Neural crest cell (in vitro differentiated cells): ENCODE measurements around the gene AHI1. TPM values are rescaled to one million over a fixed set of nuclear protein-coding genes. Genes with fewer than 3 reads are reported as not detected.
"Not testable (repeated sequence)": the region's sequence is repeated elsewhere in the genome, so short reads cannot be mapped to it uniquely, and the experiment has no call there.

Experiments used
- DNase-seq: peaks from one replicate; pipeline ENCODE4 v3.0.0; 2021; ENCODE audit warnings: low read depth, mixed read lengths, low spot score
- H3K27ac Mint-ChIP-seq: one replicate; pipeline ENCODE4 v1.8.0; 2021; ENCODE audit warnings: mild to moderate bottlenecking, mixed read lengths; ENCODE audit not compliant: unreplicated experiment
- H3K27me3 Mint-ChIP-seq: 2 replicates; pipeline ENCODE4 v1.8.0; 2021; ENCODE audit warnings: low read depth, mild to moderate bottlenecking, mixed read lengths
- H3K36me3 Mint-ChIP-seq: 2 replicates; pipeline ENCODE4 v1.8.0; 2021; ENCODE audit warnings: low read depth, mild to moderate bottlenecking, mixed read lengths
- H3K4me1 Mint-ChIP-seq: 2 replicates; pipeline ENCODE4 v1.8.0; 2021; ENCODE audit warnings: mixed read lengths
- H3K4me3 Mint-ChIP-seq: one replicate; pipeline ENCODE4 v1.8.0; 2021; ENCODE audit warnings: mild to moderate bottlenecking, mixed read lengths
- H3K9me3 Mint-ChIP-seq: 2 replicates; pipeline ENCODE4 v1.8.0; 2021; ENCODE audit warnings: mixed read lengths
- CTCF ChIP-seq: fragments of 200-600 bp; sonication (generic); conservative IDR thresholded peaks from 2 replicates; pipeline ENCODE4 v1.5.0; 2021; ENCODE audit warnings: antibody characterized with exemption, mild to moderate bottlenecking
- total RNA-seq: library from RNA; stranded (reverse); gene quantifications from 2 replicates; pipeline ENCODE4 v1.2.1, GENCODE V29; 2021

Gene AHI1
- total RNA-seq, 1 donor from 2014 or later, result 27.6 TPM

DNA sequence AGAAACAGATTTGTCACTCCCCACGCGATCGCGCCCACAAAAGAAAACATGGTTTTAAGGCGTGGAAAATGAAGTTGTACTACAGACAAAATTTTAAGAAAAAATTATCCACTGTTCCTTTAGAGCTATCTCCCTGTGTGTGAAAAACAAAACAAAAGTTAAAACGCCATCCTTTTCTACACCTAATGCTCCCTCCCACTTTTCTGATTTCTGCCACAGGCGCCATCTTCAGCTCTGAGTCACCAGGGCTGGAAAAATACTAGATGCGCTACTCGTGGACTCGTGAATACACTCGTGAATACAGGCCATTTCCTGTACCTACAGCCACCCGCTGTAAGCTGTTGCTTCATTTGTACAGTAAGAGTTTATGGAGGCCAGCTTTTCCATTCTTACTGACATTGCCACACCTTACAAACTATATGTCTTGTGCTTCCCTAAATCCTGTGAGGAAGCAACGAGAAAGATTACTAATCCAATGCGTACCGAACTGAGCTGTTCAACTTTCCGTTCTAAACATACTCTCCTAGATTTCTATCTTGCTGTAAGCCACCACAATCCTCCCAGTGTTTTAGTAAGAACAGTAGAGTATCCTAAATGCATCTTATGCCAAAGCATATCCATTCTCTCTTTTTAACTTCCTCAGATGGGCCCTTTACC, 773 bp upstream of the AHI1 start:
- no peak overlapping the region for H3K4me3 Mint-ChIP-seq
- no peaks in the 10 kb centered on the region for H3K27me3 Mint-ChIP-seq
- TF ChIP-seq CTCF, result no peak
- DNase-seq, result peak; percentile 28
- H3K27ac Mint-ChIP-seq, result no peak overlapping the region
- no peaks in the 10 kb centered on the region for H3K9me3 Mint-ChIP-seq
- no peaks in the 10 kb centered on the region for H3K36me3 Mint-ChIP-seq
- H3K4me1 Mint-ChIP-seq, result peaks cover 6% of the 10 kb centered on the region

- no peaks in the 10 kb centered on the region for H3K27me3 Mint-ChIP-seq
- H3K4me3 Mint-ChIP-seq, result no peak overlapping the region
- no peak for TF ChIP-seq CTCF
- peak overlapping the region; percentile 93 for H3K27ac Mint-ChIP-seq
- H3K4me1 Mint-ChIP-seq, result peaks cover 6% of the 10 kb centered on the region
- DNase-seq, result no peak
- no peaks in the 10 kb centered on the region for H3K9me3 Mint-ChIP-seq
- peaks cover 3% of the 10 kb centered on the region for H3K36me3 Mint-ChIP-seq
Measured at GRCh38 chr6:135496800-135497411, 634 bp downstream of the AHI1 start.

GRCh38 chr6:135493218-135493961, 4.2 kb downstream of the AHI1 start:
- DNase-seq, result no peak
- peaks cover 6% of the 10 kb centered on the region for H3K4me1 Mint-ChIP-seq
- no peak overlapping the region for H3K27ac Mint-ChIP-seq
- no peak for TF ChIP-seq CTCF
- H3K4me3 Mint-ChIP-seq, result peak overlapping the region; percentile 28
- no peaks in the 10 kb centered on the region for H3K9me3 Mint-ChIP-seq
- no peaks in the 10 kb centered on the region for H3K27me3 Mint-ChIP-seq
- peaks cover 8% of the 10 kb centered on the region for H3K36me3 Mint-ChIP-seq

- Mint-ChIP-seq H3K4me1 (no peaks in the 10 kb centered on the region), H3K36me3 (peaks cover 25% of the 10 kb centered on the region), H3K4me3 (no peak overlapping the region), H3K27me3 (no peaks in the 10 kb centered on the region), H3K27ac (no peak overlapping the region), H3K9me3 (no peaks in the 10 kb centered on the region)
- no peak for TF ChIP-seq CTCF
- no peak for DNase-seq
Measured at GRCh38 chr6:135490381-135490780, 7.2 kb downstream of the AHI1 start.

GRCh38 chr6:135488023-135488422, 9.5 kb downstream of the AHI1 start:
- DNase-seq, result no peak
- Mint-ChIP-seq H3K27ac (no peak overlapping the region), H3K4me3 (no peak overlapping the region), H3K27me3 (no peaks in the 10 kb centered on the region), H3K9me3 (peaks cover 5% of the 10 kb centered on the region), H3K4me1 (no peaks in the 10 kb centered on the region), H3K36me3 (peaks cover 36% of the 10 kb centered on the region)
- no peak for TF ChIP-seq CTCF

DNA sequence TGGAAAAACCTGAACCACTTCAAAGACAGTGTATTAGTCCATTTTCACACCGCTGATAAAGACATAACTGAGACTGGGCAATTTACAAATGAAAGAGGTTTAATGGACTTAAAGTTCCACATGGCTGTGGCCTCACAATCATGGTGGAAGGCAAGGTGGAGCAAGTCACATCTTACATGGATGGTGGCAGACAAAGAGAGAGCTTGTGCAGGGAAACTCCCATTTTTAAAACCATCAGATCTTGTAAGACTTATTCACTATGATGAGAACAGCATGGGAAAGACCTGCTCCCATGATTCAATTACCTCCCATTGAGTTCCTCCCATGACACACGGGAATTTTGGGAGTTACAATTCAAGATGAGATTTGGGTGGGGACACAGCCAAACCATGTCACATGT, 13.6 kb downstream of the AHI1 start:
- Mint-ChIP-seq H3K36me3 (peaks cover 62% of the 10 kb centered on the region), H3K9me3 (peaks cover 16% of the 10 kb centered on the region)

More for the DNA sequence above, 13.6 kb downstream of the AHI1 start:
- not testable (repeated sequence) for H3K4me1 Mint-ChIP-seq, H3K4me3 Mint-ChIP-seq, DNase-seq, H3K27ac Mint-ChIP-seq, H3K27me3 Mint-ChIP-seq
